ENCODE measurements around the gene CPSF4L.

- TF ChIP-seq CTCF (IDR thresholded peaks at IDR 0.05) (peak; percentile 97), POLR2AphosphoS5 (IDR thresholded peaks at IDR 0.05; ENCODE audit: low read depth, low read length) (no peak)
These were observed 6.0 kb downstream of the CPSF4L start for GRCh38 chr17:73255671-73256181.

Measured in Panc1 (cell line).